ENCODE results near the gene NPDC1. TPM values are rescaled to one million over a fixed set of nuclear protein-coding genes. Genes with fewer than 3 reads are reported as not detected.
A peak's percentile ranks its signal among the peaks of the same experiment; 100 is the strongest.

NPDC1 gene
- total RNA-seq, 1 experiment from 2014 or later = 73.9 TPM

DNA sequence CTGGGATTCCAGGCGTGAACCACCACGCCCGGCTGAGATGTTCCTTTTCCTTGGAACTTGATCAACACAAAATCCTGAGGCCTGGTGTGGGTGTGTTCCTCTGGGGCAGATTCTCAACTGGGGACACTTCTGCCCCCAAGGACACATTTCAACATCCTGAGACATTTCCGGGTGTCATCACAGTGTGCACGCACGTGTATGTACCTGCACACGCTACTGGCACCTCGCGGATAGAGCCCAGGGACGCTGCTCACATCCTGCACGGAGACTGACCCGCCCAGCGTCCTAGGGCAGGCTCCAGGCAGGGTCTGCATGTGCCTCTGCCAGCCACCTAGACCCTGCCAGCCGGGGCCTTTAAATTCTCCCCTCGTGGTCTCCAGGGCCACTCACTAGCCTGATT is 16.4 kb upstream of the NPDC1 start:
- ChIA-PET CTCF (no interaction called here), POLR2A (ENCODE audit: low non-redundant PET) (no interaction called here)
- H3K4me1 ChIP-seq (ENCODE audit: insufficient read depth, low read length, poor library complexity, severe bottlenecking) = no peaks in the 10 kb centered on the region
- TF ChIP-seq EZH2 (IDR thresholded peaks at IDR 0.05; ENCODE audit: borderline replicate concordance, low read depth, low read length, poor library complexity, severe bottlenecking) = no peak
- TF ChIP-seq, protein P1, sequence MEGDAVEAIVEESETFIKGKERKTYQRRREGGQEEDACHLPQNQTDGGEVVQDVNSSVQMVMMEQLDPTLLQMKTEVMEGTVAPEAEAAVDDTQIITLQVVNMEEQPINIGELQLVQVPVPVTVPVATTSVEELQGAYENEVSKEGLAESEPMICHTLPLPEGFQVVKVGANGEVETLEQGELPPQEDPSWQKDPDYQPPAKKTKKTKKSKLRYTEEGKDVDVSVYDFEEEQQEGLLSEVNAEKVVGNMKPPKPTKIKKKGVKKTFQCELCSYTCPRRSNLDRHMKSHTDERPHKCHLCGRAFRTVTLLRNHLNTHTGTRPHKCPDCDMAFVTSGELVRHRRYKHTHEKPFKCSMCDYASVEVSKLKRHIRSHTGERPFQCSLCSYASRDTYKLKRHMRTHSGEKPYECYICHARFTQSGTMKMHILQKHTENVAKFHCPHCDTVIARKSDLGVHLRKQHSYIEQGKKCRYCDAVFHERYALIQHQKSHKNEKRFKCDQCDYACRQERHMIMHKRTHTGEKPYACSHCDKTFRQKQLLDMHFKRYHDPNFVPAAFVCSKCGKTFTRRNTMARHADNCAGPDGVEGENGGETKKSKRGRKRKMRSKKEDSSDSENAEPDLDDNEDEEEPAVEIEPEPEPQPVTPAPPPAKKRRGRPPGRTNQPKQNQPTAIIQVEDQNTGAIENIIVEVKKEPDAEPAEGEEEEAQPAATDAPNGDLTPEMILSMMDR (conservative IDR thresholded peaks at IDR 0.05; ENCODE audit: low read depth, low read length) = no peak
- DNase-seq (ENCODE audit: low spot score) = no peak
- no peaks in the 10 kb centered on the region for H3K9me3 ChIP-seq (ENCODE audit: low read depth, low read length, poor library complexity, severe bottlenecking)
- TSS peak; percentile 74 for BruUV-seq (replicated peaks)
- no peak overlapping the region for H3K4me3 ChIP-seq (ENCODE audit: low read depth, low read length, poor library complexity, severe bottlenecking)
- no peak overlapping the region for H3K27ac ChIP-seq (ENCODE audit: low read depth, low read length, poor library complexity, severe bottlenecking)
- peaks cover 7% of the 10 kb centered on the region for H3K36me3 ChIP-seq (ENCODE audit: insufficient read depth, low read length, poor library complexity, severe bottlenecking)
- H3K27me3 ChIP-seq (replicated peaks; ENCODE audit: insufficient read depth, low read depth, low read length, poor library complexity) = no peaks in the 10 kb centered on the region
- intact Hi-C loops (cut with micrococcal nuclease; ENCODE audit: unreplicated experiment) = no loop called here

DNA sequence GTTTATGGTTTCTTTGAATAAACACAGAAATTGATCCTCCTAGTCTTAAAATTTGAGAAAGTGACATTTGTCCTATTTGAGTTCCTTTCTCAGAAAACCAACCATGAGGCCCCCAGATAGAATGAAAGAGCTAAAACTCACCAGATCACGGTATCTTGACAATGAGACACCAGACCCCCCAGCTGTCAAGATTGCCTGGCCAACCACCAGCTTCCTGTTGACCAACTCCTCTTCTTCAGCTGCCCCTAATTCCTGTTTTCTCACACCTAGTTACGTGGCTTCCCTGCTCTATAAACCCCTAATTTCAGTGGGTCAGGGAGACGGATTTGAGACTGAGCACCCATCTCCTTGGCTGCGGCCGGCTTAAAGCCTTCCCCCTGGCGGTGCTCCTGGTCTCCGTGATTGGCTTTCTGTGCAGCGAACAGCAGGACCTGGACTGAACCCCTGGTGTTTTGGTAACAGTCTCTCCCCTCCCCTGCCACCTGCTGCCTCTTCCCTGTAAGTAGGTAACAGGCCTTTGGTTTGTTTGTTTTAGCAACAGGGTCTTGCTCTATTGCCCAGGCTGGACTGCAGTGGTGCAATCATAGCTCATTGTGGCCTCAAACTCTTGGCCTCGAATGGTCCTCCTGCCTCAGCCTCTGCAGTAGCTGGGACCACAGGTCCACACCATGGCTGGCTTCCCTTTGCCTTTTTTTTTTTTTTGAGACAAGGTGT is 12.7 kb upstream of the NPDC1 start:
- intact Hi-C loops (cut with micrococcal nuclease; ENCODE audit: unreplicated experiment) = no loop called here
- no TSS peak for BruUV-seq (replicated peaks)
- DNase-seq (ENCODE audit: low spot score) = no peak
- Histone ChIP-seq H3K4me3 (ENCODE audit: low read depth, low read length, poor library complexity, severe bottlenecking) (no peak overlapping the region), H3K36me3 (ENCODE audit: insufficient read depth, low read length, poor library complexity, severe bottlenecking) (no peaks in the 10 kb centered on the region), H3K4me1 (ENCODE audit: insufficient read depth, low read length, poor library complexity, severe bottlenecking) (no peaks in the 10 kb centered on the region), H3K9me3 (ENCODE audit: low read depth, low read length, poor library complexity, severe bottlenecking) (no peaks in the 10 kb centered on the region), H3K27me3 (replicated peaks; ENCODE audit: insufficient read depth, low read depth, low read length, poor library complexity) (peaks cover 1% of the 10 kb centered on the region), H3K27ac (ENCODE audit: low read depth, low read length, poor library complexity, severe bottlenecking) (no peak overlapping the region)
- POLR2A ChIA-PET (ENCODE audit: low non-redundant PET) = interaction anchor here (0.6 to 0.7 kb wide), 2 partner anchors 99 to 184 kb away, joined by 3 read pairs; no protein-coding TSS in a partner anchor
- no peak for TF ChIP-seq EZH2 (IDR thresholded peaks at IDR 0.05; ENCODE audit: borderline replicate concordance, low read depth, low read length, poor library complexity, severe bottlenecking)
- TF ChIP-seq, protein P1 (conservative IDR thresholded peaks at IDR 0.05; ENCODE audit: low read depth, low read length) = no peak
- CTCF ChIA-PET = interaction anchor here (0.5 to 1.2 kb wide), 3 partner anchors 9 to 290 kb away, joined by 5 to 7 read pairs (median 5); no protein-coding TSS in a partner anchor

DNA sequence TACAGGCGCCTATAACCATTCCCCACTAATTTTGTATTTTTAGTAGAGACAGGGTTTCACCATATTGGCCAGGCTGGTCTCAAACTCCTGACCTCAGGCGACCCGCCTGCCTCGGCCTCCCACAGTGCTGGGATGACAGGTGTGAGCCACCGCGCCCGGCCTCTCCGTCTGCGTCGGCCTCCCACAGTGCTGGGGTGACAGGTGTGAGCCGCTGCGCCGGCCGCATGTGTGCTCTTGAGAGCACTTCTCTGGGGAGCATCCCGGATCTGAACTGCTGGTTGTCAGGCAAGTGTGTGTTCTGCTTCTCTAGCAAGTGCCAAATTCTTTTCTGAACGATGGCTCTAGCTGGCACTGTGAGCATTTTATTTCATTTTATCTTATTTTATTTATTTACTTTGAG is 11.6 kb upstream of the NPDC1 start:
- H3K27me3 ChIP-seq (replicated peaks; ENCODE audit: insufficient read depth, low read depth, low read length, poor library complexity) = peaks cover 11% of the 10 kb centered on the region
- BruUV-seq (replicated peaks) = no TSS peak
- no peak overlapping the region for H3K27ac ChIP-seq (ENCODE audit: low read depth, low read length, poor library complexity, severe bottlenecking)
- no peak for TF ChIP-seq EZH2 (IDR thresholded peaks at IDR 0.05; ENCODE audit: borderline replicate concordance, low read depth, low read length, poor library complexity, severe bottlenecking)
- TF ChIP-seq, protein P1 (conservative IDR thresholded peaks at IDR 0.05; ENCODE audit: low read depth, low read length) = no peak
- DNase-seq (ENCODE audit: low spot score) = no peak
- H3K9me3 ChIP-seq (ENCODE audit: low read depth, low read length, poor library complexity, severe bottlenecking) = no peaks in the 10 kb centered on the region
- H3K4me3 ChIP-seq (ENCODE audit: low read depth, low read length, poor library complexity, severe bottlenecking) = no peak overlapping the region
- H3K36me3 ChIP-seq (ENCODE audit: insufficient read depth, low read length, poor library complexity, severe bottlenecking) = no peaks in the 10 kb centered on the region
- POLR2A ChIA-PET (ENCODE audit: low non-redundant PET) = no interaction called here
- CTCF ChIA-PET = no interaction called here
- intact Hi-C loops (cut with micrococcal nuclease; ENCODE audit: unreplicated experiment) = no loop called here
- H3K4me1 ChIP-seq (ENCODE audit: insufficient read depth, low read length, poor library complexity, severe bottlenecking) = no peaks in the 10 kb centered on the region

Data from A673 (cell line).